Aortic smooth muscle cell (primary cell): ENCODE measurements around the gene NKX2-3. TPM values are rescaled to one million over a fixed set of nuclear protein-coding genes. Genes with fewer than 3 reads are reported as not detected.

Experiments
- total RNA-seq: library from RNA; depleted of rRNA; stranded (reverse); fragments of >200 nt; gene quantifications from 2 replicates; pipeline ENCODE4 v1.2.3, GENCODE V29; 2014

The NKX2-3 gene
- not detected in 2 replicates for total RNA-seq

GRCh38 chr10:99532687-99533495 is at the start of gene NKX2-3:
Gene NKX2-3, plus strand, starts transcription at chr10:99532942. Its CDS starts 190 bp downstream, at chr10:99533132.

Other genes with a start within 250 kb of the NKX2-3 start
- gene CNNM1, start 203.6 kb upstream of the NKX2-3 start, total RNA-seq: under 0.01 TPM in 1 of 2 replicates, not detected in the other
- 20.0 and 21.7 TPM in 2 replicates for gene GOT1, start 102.3 kb upstream of the NKX2-3 start, total RNA-seq
- gene SLC25A28, start 87.5 kb downstream of the NKX2-3 start, total RNA-seq: 15.9 and 17.0 TPM in 2 replicates
- gene ENTPD7, start 126.6 kb downstream of the NKX2-3 start, total RNA-seq: 10.4 and 13.2 TPM in 2 replicates
- 31.2 and 32.8 TPM in 2 replicates for gene COX15, start 199.2 kb downstream of the NKX2-3 start, total RNA-seq
- 12.2 and 14.7 TPM in 2 replicates for gene CUTC, start 199.3 kb downstream of the NKX2-3 start, total RNA-seq
- 0.13 and 0.25 TPM in 2 replicates for gene ABCC2, start 249.7 kb downstream of the NKX2-3 start, total RNA-seq